OCI-LY7 (cell line): ENCODE measurements around the gene FMNL1. TPM values are rescaled to one million over a fixed set of nuclear protein-coding genes. Genes with fewer than 3 reads are reported as not detected.

Experiments
- BruUV-seq: library from RNA; stranded (reverse); fragments of 400-500 nt; replicated peaks from 2 replicates; lab custom pipeline; 2021; lab: Mats Ljungman, UMichigan
- CTCF ChIA-PET: fragments of 300-600 bp; sonication (Branson Sonifier 250); formaldehyde crosslinking; loops from one replicate; lab custom pipeline; 2022; ENCODE audit warnings: antibody characterized with exemption; ENCODE audit not compliant: unreplicated experiment; lab: Charles Lee
- POLR2A ChIA-PET: fragments of 300-600 bp; sonication (Branson Sonifier 250); formaldehyde crosslinking; loops from one replicate; lab custom pipeline; 2022; ENCODE audit warnings: antibody characterized with exemption; lab: Charles Lee
- DNase-seq: peaks from one replicate; pipeline ENCODE4 v3.0.0-alpha.2; 2015; ENCODE audit warnings: low spot score
- H2AFZ ChIP-seq: fragments of 200-600 bp; sonication (generic), shearing (Covaris generic); 2 replicates; pipeline ENCODE4 v1.6.1; 2014; ENCODE audit warnings: mild to moderate bottlenecking, antibody characterized with exemption, low read length, moderate library complexity
- H3K27ac ChIP-seq: fragments of 200-600 bp; sonication (generic); 2 replicates; pipeline ENCODE4 v1.5.1; 2014; ENCODE audit warnings: mixed run types, low read depth, mild to moderate bottlenecking, moderate library complexity, low read length, inconsistent platforms; ENCODE audit not compliant: poor library complexity, severe bottlenecking
- H3K36me3 ChIP-seq: fragments of 200-600 bp; sonication (generic); 2 replicates; pipeline ENCODE4 v1.6.1; 2014; ENCODE audit warnings: mild to moderate bottlenecking, antibody characterized with exemption, low read length, moderate library complexity, mixed read lengths; ENCODE audit not compliant: insufficient read depth
- H3K4me1 ChIP-seq: fragments of 200-600 bp; sonication (generic); 2 replicates; pipeline ENCODE4 v1.5.1; 2014; ENCODE audit warnings: mild to moderate bottlenecking, low read length; ENCODE audit not compliant: insufficient read depth, poor library complexity, severe bottlenecking
- H3K4me2 ChIP-seq: fragments of 200-600 bp; sonication (generic); 2 replicates; pipeline ENCODE4 v1.6.1; 2014; ENCODE audit warnings: mild to moderate bottlenecking, low read length
- H3K4me3 ChIP-seq: fragments of 200-600 bp; sonication (generic); 2 replicates; pipeline ENCODE4 v1.5.1; 2014; ENCODE audit warnings: mild to moderate bottlenecking, low read depth, low read length; ENCODE audit not compliant: poor library complexity, severe bottlenecking
- H3K79me2 ChIP-seq: fragments of 200-600 bp; sonication (generic); 2 replicates; pipeline ENCODE4 v1.6.1; 2016; ENCODE audit warnings: low read depth, mild to moderate bottlenecking, low read length, moderate library complexity, mixed read lengths; ENCODE audit not compliant: insufficient read depth
- H3K9me2 ChIP-seq: fragments of 200-600 bp; sonication (generic); 2 replicates; pipeline ENCODE4 v1.6.1; 2016; ENCODE audit warnings: mild to moderate bottlenecking, low read length, mixed read lengths; ENCODE audit not compliant: insufficient read depth
- H3K9me3 ChIP-seq: fragments of 200-600 bp; sonication (generic); 2 replicates; pipeline ENCODE4 v1.6.1; 2014; ENCODE audit warnings: mild to moderate bottlenecking, mixed run types, low read length, mixed read lengths
- H4K20me1 ChIP-seq: fragments of 200-600 bp; sonication (generic); 2 replicates; pipeline ENCODE4 v1.6.1; 2014; ENCODE audit warnings: mild to moderate bottlenecking, antibody characterized with exemption, low read length, moderate library complexity, mixed read lengths; ENCODE audit not compliant: insufficient read depth
- CTCF ChIP-seq: fragments of 200-600 bp; sonication (generic); conservative IDR thresholded peaks from 2 replicates; pipeline ENCODE4 v1.5.1; 2014; ENCODE audit warnings: mild to moderate bottlenecking, antibody characterized with exemption, low read length, moderate library complexity, mixed read lengths
- EZH2phosphoT487 ChIP-seq: fragments of 200-600 bp; sonication (generic); IDR thresholded peaks from 2 replicates; pipeline ENCODE4 v1.6.1; 2018; ENCODE audit warnings: low read depth, borderline replicate concordance, mild to moderate bottlenecking, mixed run types, antibody characterized with exemption, low read length, moderate library complexity, mixed read lengths
- intact Hi-C: fragments of 100-400 bp; cut with micrococcal nuclease; formaldehyde crosslinking; loops from one replicate; pipeline ENCODE4 v1.10.0; 2022; ENCODE audit not compliant: unreplicated experiment
- total RNA-seq, 2 experiments: library from RNA; depleted of rRNA in 1 of 2; stranded (reverse); fragments of >200 nt in 1 of 2; shearing (Covaris generic) in 1 of 2; gene quantifications; 2 replicates each; pipeline ENCODE4 v1.2.3, GENCODE V29; 2014 to 2022

The FMNL1 gene
- total RNA-seq, 2 experiments from 2014 or later = 55.1 to 133 TPM

- Histone ChIP-seq H3K4me1 (peaks cover 21% of the 10 kb centered on the region), H2AFZ (no peak overlapping the region), H3K9me2 (no peaks in the 10 kb centered on the region), H3K9me3 (no peaks in the 10 kb centered on the region), H3K79me2 (peaks cover 5% of the 10 kb centered on the region; the same call in 1 of the 2 replicates), H4K20me1 (no peaks in the 10 kb centered on the region), H3K4me3 (no peak overlapping the region), H3K27ac (no peak overlapping the region), H3K36me3 (peaks cover 68% of the 10 kb centered on the region), H3K4me2 (no peak overlapping the region)
- no peak for TF ChIP-seq CTCF
- TF ChIP-seq EZH2phosphoT487 = no peak
- DNase-seq = no peak
- POLR2A ChIA-PET = no interaction called here
- no TSS peak for BruUV-seq
- intact Hi-C loops = no loop called here
- CTCF ChIA-PET = interaction anchor here (0.6 kb wide), 1 partner anchor 12 kb away, joined by 3 read pairs; no protein-coding TSS in a partner anchor
Observed at GRCh38 chr17:45244725-45245656, 23.3 kb downstream of the FMNL1 start.

GRCh38 chr17:45246338-45246737, 24.7 kb downstream of the FMNL1 start:
- no peak for DNase-seq
- Histone ChIP-seq H3K79me2 (peaks cover 5% of the 10 kb centered on the region; the same call in 1 of the 2 replicates), H2AFZ (no peak overlapping the region), H3K4me1 (peaks cover 21% of the 10 kb centered on the region), H3K4me3 (peak overlapping the region; percentile 91), H3K27ac (no peak overlapping the region), H3K4me2 (peak overlapping the region; percentile 87), H3K36me3 (peaks cover 70% of the 10 kb centered on the region), H3K9me2 (no peaks in the 10 kb centered on the region), H3K9me3 (no peaks in the 10 kb centered on the region), H4K20me1 (no peaks in the 10 kb centered on the region)
- no peak for TF ChIP-seq CTCF
- no peak for TF ChIP-seq EZH2phosphoT487
- POLR2A ChIA-PET = interaction anchor here (0.6 kb wide), 1 partner anchor 170 kb away, joined by 3 read pairs; no protein-coding TSS in a partner anchor
- CTCF ChIA-PET = no interaction called here
- intact Hi-C loops = loop anchor here (2.0 kb wide), 1 partner anchor 20 kb away; no protein-coding TSS in a partner anchor
- no TSS peak for BruUV-seq
